Neural crest cell (in vitro differentiated cells): ENCODE results near the gene CSNK1E. TPM values are rescaled to one million over a fixed set of nuclear protein-coding genes. Genes with fewer than 3 reads are reported as not detected.
A peak's percentile ranks its signal among the peaks of the same experiment; 100 is the strongest.

Source experiments
- DNase-seq: peaks from one replicate; pipeline ENCODE4 v3.0.0; 2021; ENCODE audit warnings: low read depth, mixed read lengths, low spot score
- H3K27ac Mint-ChIP-seq: one replicate; pipeline ENCODE4 v1.8.0; 2021; ENCODE audit warnings: mild to moderate bottlenecking, mixed read lengths; ENCODE audit not compliant: unreplicated experiment
- H3K27me3 Mint-ChIP-seq: 2 replicates; pipeline ENCODE4 v1.8.0; 2021; ENCODE audit warnings: low read depth, mild to moderate bottlenecking, mixed read lengths
- H3K36me3 Mint-ChIP-seq: 2 replicates; pipeline ENCODE4 v1.8.0; 2021; ENCODE audit warnings: low read depth, mild to moderate bottlenecking, mixed read lengths
- H3K4me1 Mint-ChIP-seq: 2 replicates; pipeline ENCODE4 v1.8.0; 2021; ENCODE audit warnings: mixed read lengths
- H3K4me3 Mint-ChIP-seq: one replicate; pipeline ENCODE4 v1.8.0; 2021; ENCODE audit warnings: mild to moderate bottlenecking, mixed read lengths
- H3K9me3 Mint-ChIP-seq: 2 replicates; pipeline ENCODE4 v1.8.0; 2021; ENCODE audit warnings: mixed read lengths
- total RNA-seq: library from RNA; stranded (reverse); gene quantifications from 2 replicates; pipeline ENCODE4 v1.2.1, GENCODE V29; 2021
- TF ChIP-seq, protein P1 (sequence below): fragments of 200-600 bp; sonication (generic); conservative IDR thresholded peaks from 2 replicates; pipeline ENCODE4 v1.5.0; 2021; ENCODE audit warnings: antibody characterized with exemption, mild to moderate bottlenecking

CSNK1E gene
- total RNA-seq, 1 donor from 2014 or later = 250 TPM

DNA sequence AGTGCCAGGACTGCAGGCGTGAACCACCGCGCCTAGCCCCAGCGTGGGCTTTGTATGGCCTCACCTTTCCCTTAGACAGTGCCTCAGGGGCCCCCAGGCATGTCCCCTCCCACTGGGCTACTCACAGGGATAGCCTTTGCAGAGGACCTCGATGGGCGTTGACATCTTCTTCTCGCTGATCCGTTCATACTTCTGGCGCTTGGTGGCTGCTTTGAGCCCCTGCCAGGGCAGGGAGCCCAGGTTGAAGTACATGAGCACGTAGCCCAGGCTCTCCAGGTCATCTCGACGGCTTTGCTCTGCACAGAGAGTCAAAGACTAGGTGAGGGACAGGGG, 17.5 kb downstream of the CSNK1E start:
- peak overlapping the region; percentile 93 for H3K27ac Mint-ChIP-seq
- no peak for DNase-seq
- H3K36me3 Mint-ChIP-seq = peaks cover 21% of the 10 kb centered on the region
- TF ChIP-seq, protein P1, sequence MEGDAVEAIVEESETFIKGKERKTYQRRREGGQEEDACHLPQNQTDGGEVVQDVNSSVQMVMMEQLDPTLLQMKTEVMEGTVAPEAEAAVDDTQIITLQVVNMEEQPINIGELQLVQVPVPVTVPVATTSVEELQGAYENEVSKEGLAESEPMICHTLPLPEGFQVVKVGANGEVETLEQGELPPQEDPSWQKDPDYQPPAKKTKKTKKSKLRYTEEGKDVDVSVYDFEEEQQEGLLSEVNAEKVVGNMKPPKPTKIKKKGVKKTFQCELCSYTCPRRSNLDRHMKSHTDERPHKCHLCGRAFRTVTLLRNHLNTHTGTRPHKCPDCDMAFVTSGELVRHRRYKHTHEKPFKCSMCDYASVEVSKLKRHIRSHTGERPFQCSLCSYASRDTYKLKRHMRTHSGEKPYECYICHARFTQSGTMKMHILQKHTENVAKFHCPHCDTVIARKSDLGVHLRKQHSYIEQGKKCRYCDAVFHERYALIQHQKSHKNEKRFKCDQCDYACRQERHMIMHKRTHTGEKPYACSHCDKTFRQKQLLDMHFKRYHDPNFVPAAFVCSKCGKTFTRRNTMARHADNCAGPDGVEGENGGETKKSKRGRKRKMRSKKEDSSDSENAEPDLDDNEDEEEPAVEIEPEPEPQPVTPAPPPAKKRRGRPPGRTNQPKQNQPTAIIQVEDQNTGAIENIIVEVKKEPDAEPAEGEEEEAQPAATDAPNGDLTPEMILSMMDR = no peak
- no peaks in the 10 kb centered on the region for H3K27me3 Mint-ChIP-seq
- no peaks in the 10 kb centered on the region for H3K9me3 Mint-ChIP-seq
- peak overlapping the region; percentile 34 for H3K4me3 Mint-ChIP-seq
- peaks cover 17% of the 10 kb centered on the region for H3K4me1 Mint-ChIP-seq

DNA sequence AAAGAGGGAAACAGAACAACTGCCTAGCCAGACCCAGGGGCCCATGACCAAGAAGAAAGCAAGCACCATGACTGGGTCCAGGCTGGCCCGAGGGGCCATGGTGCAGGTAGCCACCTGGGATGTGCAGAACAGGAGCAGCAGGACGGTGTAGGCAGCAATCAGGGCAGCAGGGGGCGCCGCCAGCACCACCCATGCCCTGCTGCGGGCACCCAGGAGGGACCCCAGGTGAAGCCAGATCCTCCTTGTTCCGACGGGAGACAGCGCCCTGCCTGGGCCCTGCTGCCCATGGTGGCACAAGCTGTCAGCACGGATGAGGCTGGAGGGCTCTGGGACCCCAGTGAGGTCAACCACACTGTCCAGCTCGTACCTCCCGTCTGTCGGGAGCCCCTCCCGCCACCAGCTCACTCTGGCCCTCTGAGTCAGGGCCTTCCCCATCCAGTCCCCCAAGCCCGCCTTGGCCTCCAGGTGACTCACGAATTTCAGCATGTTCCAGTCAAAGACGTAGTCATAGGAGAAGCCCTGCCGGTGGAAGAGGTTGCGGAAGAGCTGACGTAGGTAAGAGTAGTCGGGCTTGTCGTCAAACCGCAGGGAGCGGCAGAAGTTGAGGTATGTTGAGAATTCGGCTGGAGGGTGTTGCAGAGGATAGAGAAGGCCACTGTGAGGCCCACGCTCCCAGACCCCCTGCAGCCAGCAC, 18.8 kb downstream of the CSNK1E start:
- H3K9me3 Mint-ChIP-seq = no peaks in the 10 kb centered on the region

DNA sequence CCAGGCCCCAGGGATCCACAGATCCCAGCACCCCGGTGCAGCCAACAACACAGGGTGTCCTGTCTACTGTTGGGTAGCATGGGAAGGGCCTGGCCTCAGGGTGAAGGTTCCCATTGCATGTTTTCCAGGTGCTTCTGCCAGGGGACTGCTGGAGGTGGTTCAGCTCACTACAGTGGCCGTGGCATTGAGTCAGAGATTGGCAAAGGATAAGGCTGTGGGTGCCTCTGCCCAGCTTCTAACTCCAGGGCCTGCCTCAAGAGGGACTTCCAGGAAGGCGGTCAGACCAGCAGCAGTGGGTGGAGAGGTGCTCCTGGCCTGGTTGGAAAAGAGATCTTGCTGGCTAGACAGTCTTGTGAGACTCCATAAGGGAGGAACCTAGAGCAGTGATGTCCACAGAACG, 20.9 kb downstream of the CSNK1E start:
- no peak overlapping the region for H3K27ac Mint-ChIP-seq
- TF ChIP-seq, protein P1 = no peak
- H3K9me3 Mint-ChIP-seq = no peaks in the 10 kb centered on the region
- peaks cover 4% of the 10 kb centered on the region for H3K27me3 Mint-ChIP-seq
- H3K36me3 Mint-ChIP-seq = peaks cover 21% of the 10 kb centered on the region
- DNase-seq = no peak
- H3K4me3 Mint-ChIP-seq = no peak overlapping the region
- H3K4me1 Mint-ChIP-seq = peaks cover 13% of the 10 kb centered on the region

More for the DNA sequence above, 18.8 kb downstream of the CSNK1E start:
- Mint-ChIP-seq H3K4me1 (peaks cover 9% of the 10 kb centered on the region), H3K27me3 (no peaks in the 10 kb centered on the region), H3K4me3 (no peak overlapping the region), H3K36me3 (peaks cover 21% of the 10 kb centered on the region), H3K27ac (no peak overlapping the region)
- no peak for DNase-seq
- TF ChIP-seq, protein P1 = peak; percentile 54

DNA sequence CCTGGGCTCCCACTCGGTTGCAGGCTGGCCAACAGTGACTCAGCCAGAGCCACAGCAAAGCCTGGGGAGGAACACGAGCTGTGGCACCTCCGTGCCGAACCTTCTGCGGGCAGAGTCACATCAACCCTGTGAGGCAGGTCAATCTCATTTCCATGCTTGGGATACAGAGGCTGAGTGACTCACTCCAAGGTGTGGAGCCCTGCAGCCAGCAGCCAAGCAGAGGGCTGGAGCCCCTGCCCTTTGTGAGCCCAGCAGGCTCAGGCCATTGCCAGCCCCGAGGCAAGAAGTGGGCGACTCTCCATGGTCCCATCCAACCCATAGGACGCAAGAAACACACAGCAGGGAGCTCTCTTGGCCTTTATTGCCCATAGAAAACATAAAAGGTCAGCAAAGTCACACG, 21.4 kb downstream of the CSNK1E start:
- no peak for DNase-seq
- H3K27ac Mint-ChIP-seq = no peak overlapping the region
- no peak overlapping the region for H3K4me3 Mint-ChIP-seq
- peaks cover 18% of the 10 kb centered on the region for H3K36me3 Mint-ChIP-seq
- TF ChIP-seq, protein P1 = no peak
- no peaks in the 10 kb centered on the region for H3K9me3 Mint-ChIP-seq
- H3K4me1 Mint-ChIP-seq = peaks cover 15% of the 10 kb centered on the region
- H3K27me3 Mint-ChIP-seq = peaks cover 4% of the 10 kb centered on the region

DNA sequence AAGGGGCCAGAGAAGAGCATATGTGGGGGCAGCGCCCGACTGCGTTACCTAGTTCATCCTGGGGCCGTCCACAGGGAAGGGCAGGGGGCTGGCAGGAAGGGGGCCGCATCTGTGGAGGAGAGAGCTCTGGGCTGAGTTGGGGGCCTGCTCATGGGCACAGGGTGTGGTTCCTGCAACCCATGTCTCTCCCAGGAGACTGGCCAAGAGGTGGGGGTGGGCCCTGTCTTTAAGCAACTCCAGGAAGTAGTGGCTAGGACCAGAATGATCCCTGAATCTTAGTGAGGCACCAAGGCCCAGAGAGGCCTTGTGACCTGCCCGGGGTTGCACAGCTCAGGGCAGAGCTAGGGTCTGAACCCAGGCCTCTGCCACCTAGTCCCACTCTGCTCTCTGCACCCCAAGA, 21.9 kb downstream of the CSNK1E start:
- H3K27ac Mint-ChIP-seq = no peak overlapping the region
- H3K4me3 Mint-ChIP-seq = no peak overlapping the region
- peaks cover 17% of the 10 kb centered on the region for H3K36me3 Mint-ChIP-seq

More for the DNA sequence above, 21.9 kb downstream of the CSNK1E start:
- Mint-ChIP-seq H3K9me3 (no peaks in the 10 kb centered on the region), H3K4me1 (peaks cover 13% of the 10 kb centered on the region), H3K27me3 (peaks cover 4% of the 10 kb centered on the region)
- no peak for DNase-seq
- TF ChIP-seq, protein P1 = no peak
